GM12891 (cell line): ENCODE measurements around the gene CFAP47. TPM values are rescaled to one million over a fixed set of nuclear protein-coding genes. Genes with fewer than 3 reads are reported as not detected.
"Not testable (repeated sequence)": the region's sequence is repeated elsewhere in the genome, so short reads cannot be mapped to it uniquely, and the experiment has no call there.

Source experiments
- DNase-seq: peaks from one replicate; pipeline ENCODE4 v3.0.0; 2011; ENCODE audit warnings: low spot score; ENCODE audit not compliant: insufficient read length
- FAIRE-seq: peaks from 2 replicates; lab custom pipeline; 2011; peaks lifted over from hg19 to GRCh38; lab: Jason Lieb, UNC
- PAX5 ChIP-seq: IDR thresholded peaks from 2 replicates; pipeline ENCODE4 v1.6.1; 2011; ENCODE audit warnings: low read length, moderate library complexity, mild to moderate bottlenecking; ENCODE audit not compliant: insufficient read depth, severe bottlenecking
- POLR2A ChIP-seq: IDR thresholded peaks from 2 replicates; pipeline ENCODE4 v1.6.1; 2011; ENCODE audit warnings: low read depth, low read length, control low read depth
- POLR2AphosphoS5 ChIP-seq: IDR thresholded peaks from 2 replicates; pipeline ENCODE4 v1.6.1; 2011; ENCODE audit warnings: low read depth, low read length, control low read depth
- POU2F2 ChIP-seq: IDR thresholded peaks from 2 replicates; pipeline ENCODE4 v1.6.1; 2011; ENCODE audit warnings: low read depth, mild to moderate bottlenecking, control low read depth, low read length, moderate library complexity
- SPI1 ChIP-seq: IDR thresholded peaks from 2 replicates; pipeline ENCODE4 v1.6.1; 2011; ENCODE audit warnings: low read depth, low read length, control low read depth
- TAF1 ChIP-seq: IDR thresholded peaks from 2 replicates; pipeline ENCODE4 v1.6.1; 2011; ENCODE audit warnings: low read depth, low read length, control low read depth
- polyA plus RNA-seq: library from polyadenylated mRNA; unstranded; fragments of >200 nt; gene quantifications from one replicate; pipeline ENCODE4 v1.2.1, GENCODE V29; 2012; ENCODE audit warnings: low read depth, missing spikeins, inconsistent platforms; ENCODE audit not compliant: missing spikeins

Gene CFAP47, protein sequence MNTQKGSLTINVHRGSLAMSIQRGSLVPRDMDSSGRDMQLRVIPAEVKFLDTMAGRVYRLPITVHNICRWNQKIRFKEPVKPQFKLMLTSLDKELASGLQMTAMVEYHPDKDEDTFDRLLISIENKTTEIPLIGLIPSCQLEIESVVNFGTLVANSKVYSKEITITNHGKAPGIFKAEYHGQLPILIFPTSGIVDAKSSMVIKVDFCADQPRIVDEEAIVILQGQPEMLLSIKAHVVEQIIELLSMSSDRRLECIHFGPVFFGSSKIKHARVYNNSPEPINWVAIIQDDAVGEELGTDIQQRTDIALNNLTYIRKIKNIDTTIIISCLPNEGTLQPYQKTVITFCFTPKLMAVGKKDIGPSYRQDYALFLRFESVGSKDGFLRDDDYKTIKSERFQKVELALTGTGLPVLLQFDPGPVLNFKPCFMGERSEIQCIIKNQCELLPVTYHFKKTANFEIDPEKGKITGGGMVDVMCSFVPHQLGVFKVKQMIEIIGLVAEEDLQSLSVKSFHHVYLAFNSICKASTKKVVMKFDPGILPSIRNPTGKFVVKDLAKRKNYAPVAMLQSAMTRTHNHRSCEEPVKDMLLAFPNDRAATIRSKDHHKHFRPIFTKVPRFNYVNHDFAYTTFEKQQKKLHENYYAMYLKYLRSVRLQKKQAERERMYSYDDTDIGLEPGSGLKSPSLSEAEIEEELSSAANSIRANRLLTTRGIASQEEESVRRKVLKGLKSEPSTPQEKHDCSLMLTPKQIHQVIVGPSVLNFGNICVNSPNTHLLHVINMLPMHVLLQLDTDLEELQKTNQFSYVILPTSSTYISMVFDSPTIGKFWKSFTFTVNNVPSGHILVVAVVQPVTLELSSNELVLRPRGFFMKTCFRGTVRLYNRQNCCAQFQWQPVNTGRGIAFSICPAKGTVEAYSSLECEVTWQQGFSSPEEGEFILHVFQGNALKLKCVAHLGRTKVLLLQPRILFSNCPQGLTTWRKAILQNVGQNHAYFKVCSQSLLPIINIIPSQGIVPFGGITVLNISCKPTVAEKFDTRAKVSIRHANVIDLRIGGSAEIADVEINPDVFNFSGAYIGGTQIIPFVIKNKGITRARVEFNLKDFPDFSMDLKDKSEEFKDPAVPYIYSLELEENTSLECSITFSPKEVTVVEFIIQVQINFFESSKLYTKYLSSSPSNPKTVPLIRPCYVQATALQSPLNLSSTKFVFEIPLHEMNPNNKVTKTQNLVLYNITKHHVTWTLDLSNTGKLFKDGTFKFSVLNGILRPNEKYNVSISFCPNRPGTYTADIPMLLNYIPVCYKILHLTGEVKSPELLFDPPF (N-terminal part only)
- polyA plus RNA-seq = not detected

DNA sequence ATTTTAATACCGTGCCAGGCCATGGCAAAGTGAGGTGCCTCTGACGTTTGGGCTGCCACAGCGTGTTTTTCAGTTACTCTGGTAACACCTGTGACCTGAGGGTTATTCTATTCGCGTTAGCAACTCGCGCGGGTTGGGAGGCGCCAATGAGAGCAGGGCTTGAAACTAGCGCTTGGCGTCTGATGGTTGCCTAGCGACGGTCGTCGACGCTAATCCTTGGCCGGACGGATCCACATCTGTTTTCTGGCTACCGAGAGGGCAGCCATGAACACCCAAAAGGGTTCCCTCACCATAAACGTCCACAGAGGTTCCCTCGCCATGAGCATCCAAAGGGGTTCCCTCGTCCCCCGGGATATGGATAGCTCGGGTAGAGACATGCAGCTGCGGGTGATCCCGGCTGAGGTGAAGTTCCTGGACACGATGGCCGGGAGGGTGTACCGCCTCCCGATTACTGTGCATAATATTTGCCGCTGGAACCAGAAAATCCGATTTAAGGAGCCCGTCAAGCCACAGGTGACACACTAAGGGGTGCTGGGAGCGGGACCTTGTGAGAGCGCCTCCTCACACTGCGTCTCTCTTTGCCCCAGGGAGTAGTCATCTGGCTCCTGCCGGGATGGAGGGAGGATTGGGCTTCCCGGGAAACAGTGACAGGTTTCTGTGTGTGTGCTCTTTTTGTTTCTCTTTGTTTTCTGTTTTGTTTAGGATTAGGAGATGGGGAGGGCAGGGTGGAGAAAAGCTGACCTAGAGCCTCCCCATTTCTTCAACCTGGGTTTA, at the start of gene CFAP47:
TSS of gene CFAP47 (plus strand) at position 199 of the 774 bp plus-strand sequence. CDS start at position 265, 66 bp downstream.
- DNase-seq = no peak

DNA sequence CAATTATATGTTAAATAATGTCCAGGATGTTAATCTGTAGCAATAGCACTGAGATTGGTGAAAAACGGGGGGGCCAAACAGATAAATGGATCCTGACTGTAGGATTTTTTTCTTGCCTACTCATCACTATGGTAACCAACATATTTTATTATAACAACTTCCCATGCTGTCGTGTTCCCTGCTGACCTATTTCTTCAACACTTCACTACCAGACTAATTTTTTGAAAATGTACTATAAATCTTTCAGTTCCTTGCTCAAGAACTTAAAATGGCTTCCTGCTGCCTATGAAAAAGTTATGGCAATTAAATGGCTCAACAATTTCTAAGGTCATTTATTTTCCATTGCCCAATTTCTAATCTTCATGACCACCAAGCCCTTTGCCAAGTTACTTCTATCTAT, 38.9 kb upstream of the CFAP47 start:
- no peak for TF ChIP-seq PAX5
- TF ChIP-seq TAF1 = no peak
- no peak for TF ChIP-seq SPI1
- no peak for TF ChIP-seq POLR2A
- TF ChIP-seq POLR2AphosphoS5 = no peak
- no peak for TF ChIP-seq POU2F2
- DNase-seq (no peak), FAIRE-seq (no peak)

More for the DNA sequence above, at the start of gene CFAP47:
- FAIRE-seq = no peak
- TF ChIP-seq POLR2AphosphoS5 (no peak), TAF1 (no peak), SPI1 (no peak), POLR2A (no peak), POU2F2 (no peak), PAX5 (no peak)

DNA sequence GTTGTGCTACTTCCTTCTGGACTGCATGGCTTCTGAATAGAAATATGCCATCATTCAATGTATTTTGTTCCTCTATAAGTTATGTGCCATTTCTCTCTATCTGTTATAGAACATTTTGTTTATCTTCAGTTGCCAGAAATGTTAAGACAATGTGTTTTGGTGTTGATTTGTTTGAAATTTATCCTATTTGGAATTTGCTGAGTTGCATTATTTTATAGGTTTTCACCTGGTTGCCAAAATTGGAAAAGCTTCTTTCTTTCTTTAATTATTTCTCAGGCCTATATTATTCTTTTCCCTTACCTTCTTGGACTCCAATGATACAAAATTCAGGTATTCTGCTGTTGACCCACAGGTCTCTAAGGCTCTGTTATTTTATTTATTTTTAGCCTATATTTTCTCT, 33.4 kb upstream of the CFAP47 start:
- no peak for FAIRE-seq
- TF ChIP-seq SPI1 (no peak), PAX5 (no peak), POU2F2 (no peak), TAF1 (no peak), POLR2AphosphoS5 (no peak), POLR2A (no peak)
- no peak for DNase-seq

DNA sequence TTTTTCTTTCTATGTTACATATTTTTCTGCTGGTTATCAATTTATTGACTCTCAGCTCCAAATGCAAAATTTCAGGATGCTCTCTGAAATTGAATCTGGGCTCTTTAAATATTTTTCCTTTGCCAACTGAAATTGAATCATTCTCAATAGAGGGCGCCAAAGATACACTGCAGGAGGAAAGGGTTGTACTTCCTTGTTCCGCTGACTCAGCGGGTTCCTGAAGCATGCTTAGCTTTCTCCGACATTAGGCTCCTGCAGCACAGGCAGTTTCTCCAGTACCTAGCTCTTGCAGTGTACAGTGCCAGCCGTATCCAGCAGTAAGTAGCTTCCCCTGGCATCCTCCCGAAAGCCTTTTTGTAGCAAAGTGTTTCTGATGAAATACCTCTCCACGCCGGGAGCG, 28.8 kb upstream of the CFAP47 start:
- no peak for FAIRE-seq
- no peak for TF ChIP-seq POU2F2
- no peak for TF ChIP-seq POLR2AphosphoS5
- TF ChIP-seq TAF1 = no peak
- TF ChIP-seq POLR2A = no peak
- no peak for TF ChIP-seq SPI1
- TF ChIP-seq PAX5 = no peak
- no peak for DNase-seq

DNA sequence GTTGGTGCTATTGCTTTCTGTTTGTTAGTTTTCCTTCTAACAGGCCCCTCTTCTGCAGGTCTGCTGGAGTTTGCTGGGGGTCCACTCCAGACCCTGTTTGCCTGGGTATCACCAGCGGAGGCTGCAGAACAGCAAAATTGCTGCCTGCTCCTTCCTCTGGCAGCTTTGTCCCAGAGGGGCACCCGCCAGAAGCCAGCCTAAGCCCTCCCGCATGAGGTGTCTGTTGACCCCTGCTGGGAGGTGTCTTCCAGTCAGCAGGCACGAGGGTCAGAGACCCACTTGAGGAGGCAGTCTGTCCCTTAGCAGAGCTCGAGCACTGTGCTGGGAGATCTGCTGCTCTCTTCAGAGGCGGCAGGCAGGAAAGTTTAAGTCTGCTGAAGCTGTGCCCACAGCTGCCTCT, 67.3 kb downstream of the CFAP47 start:
- DNase-seq, FAIRE-seq: not testable (repeated sequence)

DNA sequence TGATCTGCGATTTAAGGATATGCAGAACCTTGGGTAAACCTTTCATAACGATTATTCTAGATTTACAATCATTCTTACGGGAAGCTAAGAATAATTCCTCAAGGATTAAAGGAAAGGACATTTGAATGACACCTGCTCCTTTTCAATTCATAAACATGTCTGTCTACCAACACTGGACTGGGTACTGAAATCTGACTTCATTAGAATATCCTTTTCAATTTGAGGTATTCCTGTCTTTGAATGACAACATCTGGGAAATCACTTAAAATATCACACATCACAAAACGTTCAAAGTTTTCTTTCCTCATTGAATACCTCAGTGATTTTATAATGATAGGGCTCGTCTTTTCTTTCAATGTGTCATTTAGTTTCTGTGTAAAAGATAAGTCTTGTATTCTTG, 87.7 kb downstream of the CFAP47 start:
- DNase-seq (no peak), FAIRE-seq (no peak)
- TF ChIP-seq POLR2AphosphoS5 (no peak), PAX5 (no peak), TAF1 (no peak), POLR2A (no peak), POU2F2 (no peak), SPI1 (no peak)

DNA sequence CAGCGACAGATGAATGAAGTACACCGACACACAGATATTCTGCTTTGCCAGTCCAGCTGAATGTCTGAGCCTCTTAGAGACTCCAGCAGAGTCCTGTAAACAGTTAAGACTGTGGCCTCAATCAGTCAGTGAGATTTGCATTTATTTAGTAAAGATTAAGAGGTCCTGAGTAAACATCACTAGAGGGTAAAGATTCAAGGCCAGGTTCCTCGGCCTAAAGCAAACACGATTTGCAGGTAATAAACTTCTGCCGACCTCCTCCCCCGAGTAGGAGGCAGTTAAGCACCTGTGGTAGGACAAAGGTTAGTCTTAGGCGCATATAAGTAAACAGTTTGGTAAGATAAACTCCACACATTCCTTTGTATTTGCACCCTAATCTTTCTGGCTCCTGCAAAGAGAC, 99.6 kb downstream of the CFAP47 start:
- DNase-seq (no peak), FAIRE-seq (no peak)
- TF ChIP-seq POLR2A = no peak
- TF ChIP-seq PAX5 = no peak
- no peak for TF ChIP-seq POU2F2
- no peak for TF ChIP-seq TAF1
- TF ChIP-seq SPI1 = no peak

DNA sequence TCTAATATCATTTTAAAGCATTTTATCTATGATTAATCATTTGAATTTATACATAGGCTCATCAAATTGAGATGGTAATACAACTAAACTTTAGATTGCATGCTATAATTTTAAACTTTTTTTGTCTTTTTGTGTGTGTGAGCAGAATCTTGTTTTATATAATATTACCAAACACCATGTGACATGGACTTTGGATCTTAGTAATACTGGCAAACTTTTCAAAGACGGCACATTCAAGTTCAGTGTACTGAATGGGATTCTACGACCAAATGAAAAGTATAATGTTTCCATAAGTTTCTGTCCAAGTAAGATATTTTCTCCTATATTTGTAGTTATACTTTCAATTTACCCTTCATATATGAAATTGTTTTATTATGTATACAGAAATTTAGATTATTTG, 116.0 kb downstream of the CFAP47 start:
- DNase-seq = no peak
- no peak for TF ChIP-seq POU2F2
- TF ChIP-seq PAX5 = no peak
- TF ChIP-seq SPI1 = no peak
- no peak for TF ChIP-seq POLR2A
- no peak for TF ChIP-seq POLR2AphosphoS5
- no peak for TF ChIP-seq TAF1
- FAIRE-seq = no peak
